SK-N-MC (cell line): ENCODE results near the gene TAPBPL.

Experiments used
- EZH2 ChIP-seq: fragments of 200-600 bp; sonication (generic); IDR thresholded peaks from one replicate; pipeline ENCODE4 v1.6.1; 2017; ENCODE audit warnings: antibody characterized with exemption
- FOXP2 ChIP-seq: optimal IDR thresholded peaks from 2 replicates; pipeline ENCODE3; 2011; ENCODE audit warnings: mild to moderate bottlenecking, moderate library complexity; ENCODE audit not compliant: insufficient read depth; ENCODE audit errors: extremely low read length, control extremely low read depth
- POLR2AphosphoS5 ChIP-seq: IDR thresholded peaks from 2 replicates; pipeline ENCODE4 v1.6.1; 2012; ENCODE audit warnings: mild to moderate bottlenecking, low read depth, low read length, borderline replicate concordance

GRCh38 chr12:6416596-6416995 lies 35.2 kb upstream of the TAPBPL start:
- TF ChIP-seq POLR2AphosphoS5 (no peak), EZH2 (no peak), FOXP2 (no peak)
